HepG2 (cell line): ENCODE data around the gene GTF2F1.

Source experiments
- BHLHE40 ChIP-seq: IDR thresholded peaks from 2 replicates; pipeline ENCODE4 v1.6.1; 2011; ENCODE audit warnings: low read length, improper control_type of control experiment
- CEBPB ChIP-seq: IDR thresholded peaks from 2 replicates; pipeline ENCODE4 v1.6.1; 2011; ENCODE audit warnings: low read depth, low read length, improper control_type of control experiment, borderline replicate concordance
- CREB1 ChIP-seq, 2 experiments: fragments of 450-650 bp in 1 of 2; IDR thresholded peaks; 2 replicates each; pipeline ENCODE4 v1.6.1; 2016 to 2017; ENCODE audit warnings: control low read depth in 1 of 2, mild to moderate bottlenecking in 1 of 2, missing compliant biosample characterization in 1 of 2, missing genetic modification characterization in 1 of 2
- E2F1 ChIP-seq: sonication (generic); formaldehyde crosslinking; IDR thresholded peaks from 2 replicates; pipeline ENCODE4 v1.5.0; 2020; ENCODE audit warnings: missing genetic modification reagents
- EP300 ChIP-seq, 3 experiments: sonication (generic) in 1 of 3; formaldehyde crosslinking in 1 of 3; IDR thresholded peaks; 2 replicates each; pipeline versions ENCODE4 v1.5.1 to v1.6.1; 2011 to 2020; ENCODE audit warnings: low read depth in 2 of 3, low read length in 2 of 3, borderline replicate concordance in 1 of 3, improper control_type of control experiment in 1 of 3, mild to moderate bottlenecking in 1 of 3, missing genetic modification reagents in 1 of 3, moderate library complexity in 1 of 3
- HDAC1 ChIP-seq: sonication (generic); formaldehyde crosslinking; IDR thresholded peaks from 2 replicates; pipeline ENCODE4 v1.5.1; 2020; ENCODE audit warnings: mild to moderate bottlenecking, missing genetic modification reagents
- MAFF ChIP-seq: IDR thresholded peaks from 2 replicates; pipeline ENCODE4 v1.6.1; 2011; ENCODE audit warnings: low read depth, low read length, improper control_type of control experiment
- POLR2A ChIP-seq, 2 experiments: IDR thresholded peaks; 2 replicates each; pipeline ENCODE4 v1.6.1; 2011; ENCODE audit warnings: low read depth in 2 of 2, low read length in 2 of 2, mild to moderate bottlenecking in 1 of 2, moderate library complexity in 1 of 2; ENCODE audit not compliant: insufficient read depth in 1 of 2
- ZBTB38 ChIP-seq: sonication (generic); formaldehyde crosslinking; IDR thresholded peaks from 2 replicates; pipeline ENCODE4 v1.5.1; 2020; ENCODE audit warnings: mild to moderate bottlenecking, missing genetic modification reagents
- ZKSCAN1 ChIP-seq: fragments of 150-350 bp; IDR thresholded peaks from 2 replicates; pipeline ENCODE4 v1.6.1; 2014; ENCODE audit warnings: low read length
- TF ChIP-seq, protein P1 (sequence below): sonication (generic); formaldehyde crosslinking; conservative IDR thresholded peaks from 2 replicates; pipeline ENCODE4 v1.5.0; 2020; ENCODE audit warnings: missing genetic modification reagents

DNA sequence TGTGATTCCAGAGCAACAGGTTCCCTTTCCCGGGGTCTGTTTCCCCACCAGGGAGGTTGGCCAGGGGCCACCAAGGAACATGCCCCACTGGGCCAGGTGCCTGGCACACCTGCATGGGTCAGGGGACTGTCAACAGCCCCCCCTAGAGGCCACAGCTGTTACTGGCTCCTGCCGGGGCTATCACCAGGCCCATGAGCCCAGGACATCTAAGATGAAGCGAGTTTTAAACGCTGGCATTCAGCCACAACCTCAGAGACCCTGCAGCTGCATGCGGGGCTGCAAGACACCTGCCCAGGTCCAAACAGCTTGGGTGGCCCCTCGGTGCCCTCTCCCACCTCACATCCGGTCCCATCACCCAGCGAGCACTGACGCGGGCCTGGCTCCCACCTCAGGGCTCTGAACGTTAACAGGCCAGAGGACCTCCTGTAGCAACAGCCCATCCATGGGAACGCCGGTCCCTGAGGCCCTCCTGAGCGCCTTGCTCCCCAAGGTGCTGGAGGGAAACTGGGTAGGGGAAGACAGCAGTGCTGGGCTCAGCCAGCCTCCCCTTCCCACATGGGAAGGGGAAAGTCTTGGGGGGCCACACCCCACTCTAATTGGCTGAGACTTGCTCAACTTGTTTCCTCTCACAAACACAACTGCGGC lies 19.6 kb upstream of the GTF2F1 start:
- TF ChIP-seq BHLHE40 (no peak), EP300 (IDR thresholded peaks at IDR 0.05; ENCODE audit: low read depth in 2 of 2, low read length in 2 of 2) (no peak), EP300 (CRISPR knock-in tag; IDR thresholded peaks at IDR 0.05; ENCODE audit: borderline replicate concordance) (no peak), E2F1 (CRISPR knock-in tag) (no peak), ZBTB38 (CRISPR knock-in tag) (peak; percentile 51; the same call in 1 of the 2 replicates), CREB1 (IDR thresholded peaks at IDR 0.05) (no peak), CREB1 (CRISPR knock-in tag; IDR thresholded peaks at IDR 0.05) (no peak), ZKSCAN1 (no peak), MAFF (no peak), CEBPB (no peak), POLR2A (IDR thresholded peaks at IDR 0.05; ENCODE audit: insufficient read depth in 1 of 2, low read depth in 2 of 2, low read length in 2 of 2) (peak in 1 of 2 experiments; percentile 43; a peak in 1 of 4 replicates), HDAC1 (CRISPR knock-in tag) (no peak)
- TF ChIP-seq, protein P1, sequence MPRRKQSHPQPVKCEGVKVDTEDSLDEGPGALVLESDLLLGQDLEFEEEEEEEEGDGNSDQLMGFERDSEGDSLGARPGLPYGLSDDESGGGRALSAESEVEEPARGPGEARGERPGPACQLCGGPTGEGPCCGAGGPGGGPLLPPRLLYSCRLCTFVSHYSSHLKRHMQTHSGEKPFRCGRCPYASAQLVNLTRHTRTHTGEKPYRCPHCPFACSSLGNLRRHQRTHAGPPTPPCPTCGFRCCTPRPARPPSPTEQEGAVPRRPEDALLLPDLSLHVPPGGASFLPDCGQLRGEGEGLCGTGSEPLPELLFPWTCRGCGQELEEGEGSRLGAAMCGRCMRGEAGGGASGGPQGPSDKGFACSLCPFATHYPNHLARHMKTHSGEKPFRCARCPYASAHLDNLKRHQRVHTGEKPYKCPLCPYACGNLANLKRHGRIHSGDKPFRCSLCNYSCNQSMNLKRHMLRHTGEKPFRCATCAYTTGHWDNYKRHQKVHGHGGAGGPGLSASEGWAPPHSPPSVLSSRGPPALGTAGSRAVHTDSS (CRISPR knock-in tag) = no peak
